ENCODE measurements around the gene SPRTN.

DNA sequence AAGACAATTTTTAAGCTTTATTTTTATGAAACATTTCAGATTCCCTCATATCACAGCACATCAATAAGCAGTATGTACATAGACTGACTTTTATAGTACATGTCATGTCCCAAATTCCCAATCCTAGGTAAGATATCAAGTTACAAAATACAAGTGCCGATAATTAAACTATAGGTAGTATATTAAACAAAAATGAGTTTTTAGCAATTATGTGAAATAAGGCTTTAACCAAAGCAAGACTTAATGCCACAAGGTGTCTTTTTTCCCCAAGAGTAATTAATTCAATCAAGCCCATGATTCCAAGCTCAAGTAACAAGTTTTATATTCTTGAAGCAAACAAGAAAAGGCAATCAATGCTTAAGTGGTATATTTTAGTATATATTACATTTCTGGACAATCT lies 5.3 kb upstream of the SPRTN start:
- TF ChIP-seq CTCF (IDR thresholded peaks at IDR 0.05; ENCODE audit: poor library complexity) (no peak), EZH2 (IDR thresholded peaks at IDR 0.05; ENCODE audit: borderline replicate concordance) (no peak), EZH2phosphoT487 (IDR thresholded peaks at IDR 0.05; ENCODE audit: low read depth, severe bottlenecking, unreplicated experiment) (no peak)

Measured in hepatocyte (in vitro differentiated cells).